HUDEP-2 (cell line): ENCODE measurements around the gene PAN2.

Experiments
- DNase-seq, 76 experiments: peaks; one replicate each; lab custom pipeline; 2025; ENCODE audit not compliant: unreplicated experiment in 76 of 76; lab: John Stamatoyannopoulos, UW

The PAN2 gene, protein sequence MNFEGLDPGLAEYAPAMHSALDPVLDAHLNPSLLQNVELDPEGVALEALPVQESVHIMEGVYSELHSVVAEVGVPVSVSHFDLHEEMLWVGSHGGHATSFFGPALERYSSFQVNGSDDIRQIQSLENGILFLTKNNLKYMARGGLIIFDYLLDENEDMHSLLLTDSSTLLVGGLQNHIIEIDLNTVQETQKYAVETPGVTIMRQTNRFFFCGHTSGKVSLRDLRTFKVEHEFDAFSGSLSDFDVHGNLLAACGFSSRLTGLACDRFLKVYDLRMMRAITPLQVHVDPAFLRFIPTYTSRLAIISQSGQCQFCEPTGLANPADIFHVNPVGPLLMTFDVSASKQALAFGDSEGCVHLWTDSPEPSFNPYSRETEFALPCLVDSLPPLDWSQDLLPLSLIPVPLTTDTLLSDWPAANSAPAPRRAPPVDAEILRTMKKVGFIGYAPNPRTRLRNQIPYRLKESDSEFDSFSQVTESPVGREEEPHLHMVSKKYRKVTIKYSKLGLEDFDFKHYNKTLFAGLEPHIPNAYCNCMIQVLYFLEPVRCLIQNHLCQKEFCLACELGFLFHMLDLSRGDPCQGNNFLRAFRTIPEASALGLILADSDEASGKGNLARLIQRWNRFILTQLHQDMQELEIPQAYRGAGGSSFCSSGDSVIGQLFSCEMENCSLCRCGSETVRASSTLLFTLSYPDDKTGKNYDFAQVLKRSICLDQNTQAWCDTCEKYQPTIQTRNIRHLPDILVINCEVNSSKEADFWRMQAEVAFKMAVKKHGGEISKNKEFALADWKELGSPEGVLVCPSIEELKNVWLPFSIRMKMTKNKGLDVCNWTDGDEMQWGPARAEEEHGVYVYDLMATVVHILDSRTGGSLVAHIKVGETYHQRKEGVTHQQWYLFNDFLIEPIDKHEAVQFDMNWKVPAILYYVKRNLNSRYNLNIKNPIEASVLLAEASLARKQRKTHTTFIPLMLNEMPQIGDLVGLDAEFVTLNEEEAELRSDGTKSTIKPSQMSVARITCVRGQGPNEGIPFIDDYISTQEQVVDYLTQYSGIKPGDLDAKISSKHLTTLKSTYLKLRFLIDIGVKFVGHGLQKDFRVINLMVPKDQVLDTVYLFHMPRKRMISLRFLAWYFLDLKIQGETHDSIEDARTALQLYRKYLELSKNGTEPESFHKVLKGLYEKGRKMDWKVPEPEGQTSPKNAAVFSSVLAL

DNA sequence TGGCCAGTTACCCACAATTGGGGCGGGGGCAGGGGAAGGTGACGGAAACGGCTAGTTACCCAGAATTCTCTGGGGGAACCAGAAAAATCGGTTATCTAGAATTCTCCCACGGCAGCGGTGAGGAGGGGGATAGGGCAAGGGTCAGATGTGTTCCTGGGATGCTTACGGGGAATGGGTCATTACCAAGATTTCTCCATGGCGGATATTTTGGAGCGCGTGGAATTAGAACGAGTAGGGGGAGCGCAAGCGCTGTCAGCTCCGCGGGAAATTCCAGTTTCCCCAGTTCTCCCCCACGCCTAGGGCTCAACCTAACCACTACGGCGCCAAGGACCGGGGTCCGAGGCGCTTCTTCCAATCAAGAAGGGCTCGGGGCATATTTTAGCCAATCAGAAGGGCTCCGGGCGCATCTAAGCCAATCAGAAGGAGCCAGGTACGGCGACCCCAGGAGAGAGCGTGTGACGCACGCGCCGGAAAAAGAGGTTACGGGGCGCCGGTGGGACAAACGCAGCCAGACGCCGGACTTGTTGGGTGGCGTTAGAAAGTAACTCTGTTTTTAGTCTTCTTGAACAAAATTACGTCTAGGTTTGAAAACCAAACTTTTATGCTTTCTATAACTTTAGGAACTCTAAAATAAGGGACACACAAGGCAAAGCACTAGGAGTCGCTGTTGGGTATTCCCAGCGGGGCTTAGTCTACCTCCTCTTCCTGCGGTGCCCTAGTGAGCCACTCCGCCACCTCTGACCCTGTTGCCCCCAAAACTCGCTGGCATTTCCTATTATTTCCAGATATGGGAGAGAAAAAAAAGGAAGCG lies at the start of gene PAN2:
PAN2 (minus strand) TSS at position 322 of the 811 bp plus-strand sequence. CDS start 906 bp downstream, outside the sequence.
- peak; percentile 17 to 96 (median 92) for DNase-seq

DNA sequence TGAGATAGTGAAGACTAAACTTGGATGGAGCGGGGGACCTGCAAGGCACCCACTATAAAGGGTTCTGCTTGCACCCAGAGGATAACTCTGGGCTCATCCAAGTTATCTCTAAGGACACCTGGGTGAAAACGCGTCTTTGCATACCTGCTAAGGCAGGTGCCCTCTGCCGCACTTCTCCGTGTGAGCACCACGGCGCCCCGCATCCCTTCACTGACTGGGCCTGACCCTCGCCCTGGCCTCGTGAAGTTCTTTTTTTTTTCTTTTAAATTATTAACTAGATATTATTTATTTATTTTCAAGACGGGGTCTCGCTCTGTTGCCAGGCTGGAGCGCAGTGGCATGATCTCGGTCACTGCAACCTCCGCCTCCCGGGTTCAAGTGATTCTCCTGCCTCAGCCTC lies 48.8 kb upstream of the PAN2 start:
- no peak for DNase-seq

GRCh38 chr12:56377989-56378316 lies 44.2 kb upstream of the PAN2 start:
- DNase-seq = no peak

DNA sequence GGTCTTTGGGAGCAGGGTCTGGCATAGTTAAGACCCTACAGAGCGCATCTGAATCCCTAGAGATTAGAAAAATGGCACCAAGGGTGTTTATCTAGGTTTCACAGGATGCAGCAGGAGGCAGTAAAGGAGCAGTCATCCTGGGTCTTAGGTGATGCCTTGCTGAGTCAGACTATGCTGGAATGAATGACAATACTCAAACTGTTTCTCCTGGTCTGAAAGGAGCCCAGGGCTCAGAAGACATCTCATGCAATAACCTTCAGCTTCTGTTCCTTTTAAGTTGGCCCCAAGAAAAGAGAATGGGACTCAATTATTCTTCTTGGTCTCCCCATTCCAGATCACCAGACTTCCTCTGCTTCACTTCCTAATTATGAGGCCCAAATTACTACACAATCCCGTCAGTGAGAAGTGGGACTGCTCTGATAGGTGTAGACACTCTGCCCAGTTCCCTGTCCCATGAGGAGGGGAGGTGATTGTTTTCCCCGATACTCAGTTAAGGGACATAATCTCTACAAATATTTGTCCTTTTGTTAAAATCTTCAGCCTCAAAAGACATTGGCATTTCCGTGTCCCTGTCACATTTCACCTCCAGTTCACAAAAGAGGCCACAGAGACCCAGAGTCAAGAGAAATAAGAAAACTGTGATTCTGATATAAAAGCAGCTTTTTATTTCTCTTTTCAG lies 43.6 kb upstream of the PAN2 start:
- DNase-seq = peak in 7 of 76 experiments; percentile 7 to 32 (median 12)

DNA sequence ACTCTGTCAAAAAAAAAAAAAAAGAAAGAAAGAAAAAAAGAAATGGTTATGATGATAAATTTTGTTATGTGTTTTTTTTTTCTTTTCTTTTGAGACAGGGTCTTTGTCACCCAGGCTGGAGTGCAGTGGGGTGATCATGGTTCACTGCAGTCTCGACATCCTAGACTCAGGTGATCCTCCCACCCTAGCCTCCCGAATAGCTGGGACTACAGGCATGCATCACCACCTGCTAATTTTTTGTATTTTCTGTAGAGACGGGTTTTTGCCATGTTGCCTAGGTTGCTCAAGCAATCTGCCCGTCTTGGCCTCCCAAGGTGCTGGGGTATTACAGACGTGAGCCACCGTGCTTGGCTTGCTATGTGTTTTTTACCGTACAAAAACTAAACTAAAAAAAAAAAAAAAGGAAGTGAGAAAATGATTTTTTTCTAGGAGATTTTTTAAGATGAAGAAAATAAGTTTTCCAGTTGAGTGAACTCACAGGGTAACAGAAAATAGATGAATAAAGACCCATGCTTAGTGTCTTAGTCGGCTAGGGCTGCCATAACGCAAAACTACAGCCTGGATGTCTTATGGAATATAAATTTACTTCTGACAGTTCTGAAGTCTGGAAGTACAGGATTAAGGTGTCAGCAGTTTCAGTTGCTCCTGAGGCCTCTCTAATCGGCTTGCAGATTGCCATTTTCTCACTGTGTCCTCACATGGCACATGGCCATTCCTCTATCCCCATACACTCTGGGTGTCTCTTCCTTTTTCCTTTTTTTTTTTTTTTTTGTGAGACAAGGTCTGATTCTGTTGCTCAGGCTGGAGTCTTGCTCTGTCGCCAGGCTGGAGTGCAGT lies 42.0 kb upstream of the PAN2 start:
- DNase-seq = no peak

DNA sequence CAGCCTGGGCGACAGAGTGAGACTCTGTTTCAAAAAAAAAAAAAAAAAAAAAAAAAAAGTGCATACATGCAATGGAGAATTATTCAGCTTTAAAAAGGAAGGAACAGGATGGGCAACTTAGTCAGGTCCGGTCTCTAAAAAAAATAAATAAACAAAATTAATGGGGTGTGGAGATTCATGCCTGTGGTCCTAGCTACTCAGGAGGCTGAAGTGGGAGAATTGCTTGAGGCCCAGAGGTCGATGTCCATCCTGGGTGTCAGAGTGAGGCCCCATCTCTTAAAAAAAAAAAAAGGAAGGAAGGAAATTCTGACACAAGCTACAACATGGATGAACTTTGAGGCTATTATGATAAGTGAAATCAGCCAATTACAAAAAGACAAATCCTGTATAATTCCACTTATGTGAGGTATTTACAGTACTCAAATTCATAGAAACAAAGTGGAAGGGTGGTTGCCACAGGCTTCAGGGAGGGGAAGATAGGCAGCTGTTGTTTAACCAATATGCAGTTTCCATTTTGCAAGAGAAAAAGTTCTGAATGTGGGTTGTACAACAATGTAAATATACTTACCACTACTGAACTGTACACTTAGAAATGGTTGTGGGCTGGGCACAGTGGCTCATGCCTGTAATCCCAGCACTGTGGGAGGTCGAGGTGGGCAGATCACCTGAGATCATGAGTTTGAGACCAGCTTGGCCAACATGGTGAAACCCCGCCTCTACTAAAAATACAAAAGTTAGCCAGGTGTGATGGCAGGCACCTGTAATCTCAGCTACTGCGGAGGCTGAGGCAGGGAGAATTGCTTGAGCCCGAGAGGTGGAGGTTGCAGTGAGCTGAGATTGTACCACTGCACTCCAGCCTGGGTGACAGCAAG lies 41.2 kb upstream of the PAN2 start:
- no peak for DNase-seq

DNA sequence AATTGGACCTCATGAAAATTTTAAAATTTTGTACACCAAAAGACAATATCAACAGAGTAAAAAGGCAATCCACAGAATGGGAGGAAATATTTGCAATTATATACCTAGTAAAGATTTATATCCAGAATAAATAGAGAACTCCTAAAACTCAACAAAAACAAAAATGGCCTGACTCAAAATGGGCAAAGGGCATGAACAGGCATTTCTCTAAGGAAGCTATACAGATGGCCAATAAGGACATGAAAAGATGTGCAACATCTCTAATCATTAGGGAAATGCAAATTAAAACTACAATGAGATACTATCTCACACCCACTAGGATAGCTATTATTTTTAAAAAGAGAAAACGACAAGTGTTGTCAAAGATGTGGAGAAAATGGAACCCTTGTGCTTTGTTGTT lies 39.7 kb upstream of the PAN2 start:
- DNase-seq = no peak

DNA sequence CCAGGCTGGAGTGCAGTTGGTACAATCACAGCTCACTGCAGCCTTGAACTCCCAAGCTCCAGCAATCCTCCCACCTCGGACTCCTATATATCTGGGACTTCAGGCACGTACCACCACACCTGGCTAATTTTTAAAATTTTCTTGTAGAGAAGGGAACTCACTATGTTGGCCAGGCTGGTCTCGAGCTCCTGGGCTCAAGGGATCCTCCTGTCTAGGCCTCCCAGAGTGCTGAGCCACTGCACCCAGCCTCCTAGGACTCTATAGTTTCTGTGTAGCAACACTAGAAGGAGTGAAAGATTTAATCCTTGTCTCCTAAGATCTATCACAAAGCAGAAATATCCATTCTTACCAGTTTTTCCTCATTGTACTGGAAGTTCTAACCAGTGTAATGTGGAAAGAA lies 33.1 kb upstream of the PAN2 start:
- no peak for DNase-seq

DNA sequence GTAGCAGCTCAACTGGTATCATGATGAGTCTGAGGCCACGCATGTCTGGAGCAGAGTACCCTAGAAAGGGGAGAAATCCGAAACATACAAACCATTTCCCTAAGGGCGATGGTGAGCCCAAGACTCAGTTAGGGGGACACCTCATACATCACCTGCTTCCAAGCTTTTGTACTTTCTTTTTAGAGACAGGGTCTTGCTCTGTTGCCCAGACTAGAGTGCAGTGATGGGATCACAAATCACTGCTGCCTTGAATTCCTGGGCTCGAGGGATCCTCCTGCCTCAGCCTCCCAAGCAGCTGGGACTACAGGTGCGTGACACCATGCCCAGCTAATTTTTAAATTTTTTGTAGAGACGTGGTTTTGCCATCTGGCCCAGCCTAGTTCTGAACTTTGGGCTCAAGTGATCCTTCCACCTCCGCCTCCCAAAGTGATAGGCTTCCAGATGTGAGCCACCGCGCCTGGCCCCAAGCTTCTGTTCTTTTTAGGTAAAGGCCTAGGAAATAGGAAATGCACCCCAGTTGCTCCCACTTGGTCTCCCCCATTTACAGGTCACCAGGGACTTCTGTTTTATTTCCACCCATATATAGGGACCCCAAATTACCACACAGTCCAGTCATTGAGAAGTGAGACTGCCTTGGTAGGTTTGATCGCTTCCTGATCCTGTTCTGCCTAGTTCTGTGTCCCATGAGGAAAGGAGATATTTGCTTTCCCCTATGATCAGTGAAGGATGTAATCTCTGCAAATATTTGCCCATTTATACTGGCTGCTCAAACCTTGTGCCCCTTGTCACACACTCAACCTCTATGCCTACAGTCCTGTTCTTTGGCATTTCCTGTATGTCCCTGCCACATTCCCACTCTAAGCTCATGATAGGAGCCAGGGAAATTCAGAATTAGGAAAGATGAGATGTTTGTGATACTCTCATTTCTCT lies 28.6 kb upstream of the PAN2 start, which contains the start of gene APOF:
APOF (minus strand) TSS at position 728 of the 930 bp plus-strand sequence; CDS start at position 616, 112 bp downstream.
- DNase-seq = no peak

DNA sequence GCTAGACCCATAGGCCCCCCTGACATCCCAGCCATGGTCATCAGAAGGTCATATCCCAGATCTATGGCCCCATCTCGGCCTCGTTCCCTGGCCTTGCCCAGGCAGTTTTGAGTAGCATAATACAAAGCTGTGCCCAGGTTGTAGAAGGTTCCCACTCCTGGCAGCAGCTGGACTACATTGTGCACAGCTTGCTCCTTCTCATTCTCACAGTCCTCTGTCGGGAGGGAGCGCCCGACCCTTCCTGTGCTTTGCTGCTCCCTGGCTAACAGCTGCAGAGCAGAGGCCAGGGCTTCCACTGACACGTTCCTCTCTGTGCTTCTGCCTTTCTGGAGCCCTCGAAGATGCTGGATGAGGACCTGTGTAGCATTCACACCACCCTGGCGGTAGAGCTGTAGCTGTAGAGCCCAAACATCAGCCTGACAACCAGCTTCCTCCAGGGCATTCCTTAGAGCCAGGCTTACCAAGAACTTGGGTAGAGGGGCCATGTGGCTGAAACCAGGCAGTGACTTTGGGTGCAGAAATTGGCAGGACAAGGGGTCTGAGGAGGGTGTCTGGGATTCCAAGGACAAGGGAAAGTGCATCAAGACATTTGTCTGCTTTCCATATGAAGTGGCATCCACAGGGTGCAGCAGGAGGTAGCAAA lies 27.8 kb upstream of the PAN2 start:
- DNase-seq = no peak

GRCh38 chr12:56359851-56360767 lies 26.3 kb upstream of the PAN2 start, which contains the start of gene STAT2:
Gene STAT2 (minus strand): TSS chr12:56360107. CDS start chr12:56356571, 3,536 bp downstream.
- peak; percentile 26 to 100 (median 99) for DNase-seq

- DNase-seq = no peak
Measured at GRCh38 chr12:56358836-56359532, 25.2 kb upstream of the PAN2 start.

GRCh38 chr12:56351325-56351724 lies 17.5 kb upstream of the PAN2 start:
- DNase-seq = no peak

DNA sequence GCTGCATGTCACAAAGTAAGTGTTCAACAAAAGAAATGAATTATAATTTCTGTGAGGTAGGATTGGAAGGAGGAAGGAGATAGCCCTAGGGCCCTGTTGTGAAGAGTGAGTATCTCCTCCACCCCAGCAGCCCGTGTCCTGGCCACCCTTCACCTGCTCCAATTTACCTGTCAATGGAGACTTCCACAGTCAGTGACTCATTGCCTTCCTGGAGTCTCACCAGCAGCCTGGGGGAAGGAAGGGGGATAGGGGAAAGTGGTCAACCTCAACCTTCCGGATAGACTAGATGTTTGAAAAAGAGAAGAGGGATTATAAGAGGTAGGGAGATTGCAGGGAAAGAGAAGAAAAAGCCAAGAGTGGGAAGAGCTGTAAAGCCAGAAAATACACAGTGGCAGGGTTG lies 16.9 kb upstream of the PAN2 start:
- DNase-seq = no peak

DNA sequence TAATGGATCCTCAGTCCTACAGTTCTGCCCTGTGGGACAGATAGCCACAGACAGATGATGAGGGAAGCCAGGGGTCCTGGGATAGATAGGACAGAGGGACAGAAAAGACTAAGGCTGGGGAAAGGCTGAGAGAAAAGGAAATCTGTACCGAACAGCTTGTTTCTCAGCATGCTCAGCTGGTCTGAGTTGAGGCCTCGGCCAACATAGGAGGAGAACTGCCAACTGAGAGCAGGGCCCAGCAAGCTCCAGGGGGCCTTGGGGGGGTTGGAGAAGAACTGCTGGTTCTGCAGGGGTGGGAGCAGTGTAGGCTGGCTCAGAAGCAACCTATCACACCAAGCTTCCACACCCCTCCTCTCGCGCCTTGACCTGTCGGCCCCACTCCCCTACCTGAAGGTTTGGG lies 15.0 kb upstream of the PAN2 start:
- no peak for DNase-seq
